ENCODE measurements around the gene MMP21. TPM values are rescaled to one million over a fixed set of nuclear protein-coding genes. Genes with fewer than 3 reads are reported as not detected.

The MMP21 gene
- total RNA-seq, 1 experiment from 2014 or later: not detected

GRCh38 chr10:125795637-125796190, 20.1 kb upstream of the MMP21 start:
- no peak for DNase-seq
- Histone ChIP-seq H3K4me2 (ENCODE audit: insufficient read depth, insufficient read length, low read length) (no peak overlapping the region), H3K79me2 (ENCODE audit: insufficient read depth, low read length) (no peaks in the 10 kb centered on the region), H4K5ac (ENCODE audit: insufficient read length, low read depth, low read length) (no peak overlapping the region), H4K91ac (ENCODE audit: insufficient read length, low read depth, low read length) (no peak overlapping the region), H3K79me1 (ENCODE audit: insufficient read depth, low read depth, low read length, poor library complexity, severe bottlenecking) (no peaks in the 10 kb centered on the region), H4K20me1 (ENCODE audit: control insufficient read depth, insufficient read depth, insufficient read length) (no peaks in the 10 kb centered on the region), H4K8ac (replicated peaks; ENCODE audit: insufficient read length, low read depth, low read length) (no peak overlapping the region), H2BK5ac (ENCODE audit: insufficient read length, low read length) (no peak overlapping the region), H3K27ac (ENCODE audit: insufficient read length, low read depth, low read length) (no peak overlapping the region), H3K23me2 (ENCODE audit: insufficient read length, low read depth, low read length, poor library complexity, severe bottlenecking) (no peaks in the 10 kb centered on the region), H3K9me3 (ENCODE audit: control insufficient read depth, low read depth, low read length) (no peaks in the 10 kb centered on the region), H3K4ac (ENCODE audit: low read depth, low read length) (no peak overlapping the region), H3T11ph (ENCODE audit: low read length) (no peak overlapping the region), H3K27me3 (ENCODE audit: insufficient read depth, low read length) (no peaks in the 10 kb centered on the region), H3K4me1 (ENCODE audit: insufficient read depth, low read length) (no peaks in the 10 kb centered on the region), H3K23ac (ENCODE audit: insufficient read length, low read depth, low read length) (no peak overlapping the region), H2AFZ (ENCODE audit: low read length) (no peak overlapping the region), H2BK15ac (ENCODE audit: low read depth, low read length) (no peak overlapping the region), H2BK120ac (ENCODE audit: low read depth, low read length, poor library complexity, severe bottlenecking) (no peak overlapping the region), H3K9ac (ENCODE audit: extremely low read depth, insufficient read length, low read length) (no peak overlapping the region), H2BK20ac (ENCODE audit: low read depth, low read length, poor library complexity, severe bottlenecking) (no peak overlapping the region), H2AK5ac (ENCODE audit: insufficient read length, low read length) (no peak overlapping the region), H3K14ac (ENCODE audit: insufficient read depth, low read length) (no peak overlapping the region), H2BK12ac (ENCODE audit: insufficient read length, low read depth, low read length) (no peak overlapping the region), H3K56ac (ENCODE audit: insufficient read length, low read depth, low read length) (no peak overlapping the region), H3K18ac (ENCODE audit: insufficient read length, low read depth, low read length) (no peak overlapping the region)
- Mint-ChIP-seq H3K9me3 (no peaks in the 10 kb centered on the region), H3K4me1 (no peaks in the 10 kb centered on the region), H3K27ac (0 out of 7 replicates have a peak overlapping the region, but pooled peaks of 1 of the 3 experiments have one; percentile 63), H3K4me3 (no peak overlapping the region), H3K36me3 (ENCODE audit: insufficient read depth in 1 of 3, low read depth in 3 of 3) (peaks cover 5 to 35% (median 25%) of the 10 kb centered on the region in 3 experiments), H3K27me3 (ENCODE audit: low read depth) (no peaks in the 10 kb centered on the region)
- WGBS (ENCODE audit: extremely low coverage, insufficient read length, low lambda C conversion rate): no CpG with 5 or more reads among the region's 8 CpGs
- TF ChIP-seq, protein P1, sequence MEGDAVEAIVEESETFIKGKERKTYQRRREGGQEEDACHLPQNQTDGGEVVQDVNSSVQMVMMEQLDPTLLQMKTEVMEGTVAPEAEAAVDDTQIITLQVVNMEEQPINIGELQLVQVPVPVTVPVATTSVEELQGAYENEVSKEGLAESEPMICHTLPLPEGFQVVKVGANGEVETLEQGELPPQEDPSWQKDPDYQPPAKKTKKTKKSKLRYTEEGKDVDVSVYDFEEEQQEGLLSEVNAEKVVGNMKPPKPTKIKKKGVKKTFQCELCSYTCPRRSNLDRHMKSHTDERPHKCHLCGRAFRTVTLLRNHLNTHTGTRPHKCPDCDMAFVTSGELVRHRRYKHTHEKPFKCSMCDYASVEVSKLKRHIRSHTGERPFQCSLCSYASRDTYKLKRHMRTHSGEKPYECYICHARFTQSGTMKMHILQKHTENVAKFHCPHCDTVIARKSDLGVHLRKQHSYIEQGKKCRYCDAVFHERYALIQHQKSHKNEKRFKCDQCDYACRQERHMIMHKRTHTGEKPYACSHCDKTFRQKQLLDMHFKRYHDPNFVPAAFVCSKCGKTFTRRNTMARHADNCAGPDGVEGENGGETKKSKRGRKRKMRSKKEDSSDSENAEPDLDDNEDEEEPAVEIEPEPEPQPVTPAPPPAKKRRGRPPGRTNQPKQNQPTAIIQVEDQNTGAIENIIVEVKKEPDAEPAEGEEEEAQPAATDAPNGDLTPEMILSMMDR (conservative IDR thresholded peaks at IDR 0.05): no peak

Measured in H9 (cell line).